HG03097 (cell line): ENCODE measurements around the gene RBM47.
A peak's percentile ranks its signal among the peaks of the same experiment; 100 is the strongest.
"Not testable (repeated sequence)": the region's sequence is repeated elsewhere in the genome, so short reads cannot be mapped to it uniquely, and the experiment has no call there.

Source experiments
- ATAC-seq: cut with Tn5 transposase; IDR thresholded peaks from one replicate; pipeline ENCODE4 v1.9.1; 2021; ENCODE audit not compliant: unreplicated experiment, low FRiP score

The RBM47 gene

GRCh38 chr4:40421839-40422708 is 207.6 kb downstream of the RBM47 start:
- ATAC-seq, result no peak

- no peak for ATAC-seq
Observed at GRCh38 chr4:40419231-40419912, 210.3 kb downstream of the RBM47 start.

DNA sequence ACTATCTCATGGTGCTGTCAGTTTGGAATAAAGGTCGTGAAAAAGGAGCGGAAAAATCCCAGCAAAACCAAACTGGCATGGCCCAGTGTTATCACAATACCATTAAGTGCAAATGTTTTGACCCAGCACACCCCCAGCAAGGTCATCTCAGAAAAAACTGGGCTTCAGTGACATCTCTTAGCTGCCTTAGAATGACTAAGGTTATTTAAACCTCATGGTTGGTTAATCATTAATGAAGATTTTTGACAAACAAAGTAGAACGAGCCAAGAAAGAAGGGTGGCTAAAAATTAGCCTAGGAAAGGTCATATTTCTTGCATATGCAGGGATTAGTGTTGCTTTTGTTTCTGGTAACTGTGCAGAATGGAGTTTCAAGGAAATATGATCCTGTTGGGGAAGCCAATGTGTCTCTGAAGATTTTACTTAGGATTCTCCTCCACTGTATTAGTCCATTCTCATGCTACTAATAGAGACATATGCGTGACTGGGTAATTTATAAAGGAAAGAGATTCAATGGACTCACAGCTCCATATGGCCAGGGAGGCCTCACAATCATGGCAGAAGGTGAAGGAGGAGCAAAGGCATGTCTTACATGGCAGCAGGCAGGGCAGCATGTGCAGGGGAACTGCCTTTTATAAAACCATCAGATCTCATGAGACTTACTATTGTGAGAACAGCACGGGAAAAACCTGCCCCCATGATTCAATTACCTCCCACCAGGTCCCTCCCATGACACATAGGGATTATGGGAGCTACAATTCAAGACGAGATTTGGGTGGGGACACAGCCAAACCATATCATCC is 211.0 kb downstream of the RBM47 start:
- peak; percentile 53 for ATAC-seq

DNA sequence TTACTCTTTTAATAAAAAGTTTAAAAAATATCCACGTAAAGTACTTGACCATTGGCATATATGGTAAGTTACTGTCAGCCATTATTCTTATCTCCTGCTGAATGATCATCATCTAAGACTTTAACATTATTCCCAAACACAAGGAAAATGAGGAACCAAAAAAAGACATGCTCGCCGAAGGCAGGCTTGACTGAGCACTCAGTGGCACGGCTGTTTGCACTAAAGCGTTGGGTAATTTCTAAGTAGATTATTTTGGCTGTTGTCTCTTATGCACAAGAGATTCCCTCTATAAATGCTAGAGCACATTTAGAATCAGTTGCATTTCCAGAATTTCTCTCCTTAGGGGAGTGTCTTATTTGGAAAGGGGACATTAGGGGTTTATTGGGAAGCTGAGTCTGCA is 211.7 kb downstream of the RBM47 start:
- no peak for ATAC-seq

DNA sequence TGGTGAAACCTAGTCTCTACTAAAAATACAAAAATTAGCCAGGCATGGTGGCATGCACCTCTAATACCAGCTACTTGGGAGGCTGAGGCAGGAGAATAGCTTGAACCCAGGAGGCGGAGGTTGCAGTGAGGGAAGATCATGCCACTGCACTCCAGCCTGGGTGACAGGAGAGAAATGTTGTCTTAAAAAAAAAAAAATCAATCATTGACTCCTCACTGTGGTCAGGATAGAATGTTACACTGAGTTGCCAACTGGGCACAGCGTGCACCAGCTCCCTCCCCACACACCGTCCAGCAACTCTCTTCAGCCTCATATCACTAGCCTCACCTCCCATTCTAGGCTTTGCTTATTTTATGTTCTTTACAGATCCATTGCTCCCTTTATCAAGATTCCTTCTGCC is 215.0 kb downstream of the RBM47 start:
- ATAC-seq, result no peak

DNA sequence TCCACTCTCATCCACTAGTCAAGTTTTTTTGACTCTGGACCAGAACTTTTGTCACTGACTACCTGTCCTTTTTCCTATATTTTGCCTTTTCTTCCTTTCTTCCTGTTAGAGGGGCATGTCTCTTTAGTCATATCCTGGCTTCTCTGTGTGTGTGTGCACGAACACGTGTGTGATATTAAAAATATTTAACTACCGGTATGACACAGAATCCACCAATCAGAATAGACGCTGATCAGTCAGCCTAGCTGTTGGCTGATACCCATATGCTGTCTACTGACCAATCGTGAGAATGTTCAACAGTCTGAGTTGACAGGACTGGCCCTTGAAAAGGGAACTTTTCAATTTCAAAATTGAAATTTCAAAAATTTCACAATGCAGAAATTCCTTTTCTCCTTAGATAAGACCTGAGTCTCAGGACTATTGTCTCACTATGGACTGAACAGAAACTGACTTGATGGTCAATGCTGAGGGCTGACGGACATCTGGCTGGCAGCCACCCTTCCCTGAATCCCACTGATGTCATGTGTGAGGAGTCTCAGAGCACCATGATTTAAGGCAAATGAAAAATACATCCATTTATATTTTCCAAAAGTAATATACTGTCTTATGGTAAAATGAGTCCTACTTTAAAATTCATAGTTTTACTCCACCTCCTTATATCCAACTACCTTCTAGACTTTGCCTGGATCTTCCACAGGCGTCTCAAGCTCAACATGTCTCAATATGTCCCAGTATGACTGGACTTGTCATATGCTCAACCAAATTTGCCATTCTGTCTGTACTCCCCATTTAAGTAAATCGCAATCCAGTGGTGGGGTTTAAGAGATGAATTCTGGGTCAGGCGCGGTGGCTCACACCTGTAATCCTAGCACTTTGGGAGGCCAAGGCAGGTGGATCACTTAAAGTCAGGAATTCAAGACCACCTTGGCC is 216.5 kb downstream of the RBM47 start:
- ATAC-seq, result no peak

DNA sequence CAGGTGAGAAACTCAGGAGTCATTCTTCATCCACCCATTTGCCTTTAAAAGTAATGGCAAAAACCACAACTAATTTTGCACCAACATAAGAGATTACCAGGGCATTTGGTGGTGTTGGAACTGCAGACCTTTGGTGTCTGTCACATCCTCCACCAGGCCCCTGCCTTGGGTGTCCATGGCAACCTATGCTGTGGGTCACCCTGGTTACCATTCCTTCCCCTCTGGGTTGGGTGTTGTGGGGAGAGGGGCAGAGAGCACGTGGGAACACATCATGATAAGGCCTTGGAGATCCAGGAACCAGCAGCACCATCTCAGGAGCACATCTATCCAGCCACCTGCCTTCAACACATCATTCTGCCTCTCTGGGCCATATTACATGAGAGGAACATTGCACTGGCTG is 217.3 kb downstream of the RBM47 start:
- no peak for ATAC-seq

DNA sequence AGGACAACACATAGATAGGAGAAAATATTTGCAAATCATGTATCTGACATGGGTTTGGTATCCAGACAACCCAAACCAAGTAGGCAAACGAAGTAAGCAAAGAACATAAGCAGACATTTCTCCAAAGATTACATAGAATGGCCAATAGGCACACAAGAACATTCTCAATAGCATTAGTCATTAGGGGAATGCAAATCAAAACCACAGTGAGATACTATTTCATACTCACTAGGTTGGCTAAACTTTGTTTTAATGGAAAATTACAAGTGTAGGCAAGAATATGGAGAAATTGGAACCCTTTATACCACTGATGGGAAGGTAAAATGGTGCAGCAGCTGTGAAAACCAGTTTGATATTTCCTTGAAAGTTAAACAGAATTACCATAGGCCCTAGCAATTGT is 219.8 kb downstream of the RBM47 start:
- no peak for ATAC-seq

DNA sequence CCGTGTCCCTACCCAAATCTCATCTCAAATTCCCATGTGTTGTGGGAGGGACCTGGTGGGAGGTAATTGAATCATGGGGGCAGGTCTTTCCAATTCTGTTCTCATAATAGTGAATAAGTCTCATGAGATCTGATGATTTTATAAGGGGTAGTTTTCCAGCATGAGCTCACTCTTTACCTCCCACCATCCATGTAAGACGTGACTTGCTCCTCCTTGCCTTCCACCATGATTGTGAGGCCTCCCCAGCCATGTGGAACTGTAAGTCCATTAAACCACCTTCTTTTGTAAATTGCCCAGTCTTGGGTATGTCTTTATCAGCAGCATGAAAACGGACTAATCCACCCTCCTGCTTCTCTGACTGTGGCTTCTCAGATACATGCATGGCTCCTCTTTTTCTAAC is 222.2 kb downstream of the RBM47 start:
- not testable (repeated sequence) for ATAC-seq

DNA sequence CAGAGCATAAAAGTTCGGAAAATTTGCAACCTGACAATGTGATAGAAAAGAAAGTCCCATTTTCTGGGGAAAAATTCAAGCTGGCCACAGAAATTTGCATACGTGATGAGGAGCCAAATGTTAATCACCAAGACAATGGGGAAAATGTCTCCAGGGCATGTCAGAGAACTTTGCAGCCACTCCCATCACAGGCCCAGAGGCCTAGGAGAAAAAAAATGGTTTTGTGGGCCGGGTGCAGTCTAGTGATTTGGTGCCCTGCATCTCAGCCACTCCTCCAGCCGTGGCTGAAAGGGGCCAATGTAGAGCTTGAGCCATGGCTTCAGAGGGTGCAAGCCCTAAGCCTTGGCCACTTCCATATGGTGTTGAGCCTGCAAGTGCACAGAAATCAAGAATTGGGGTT is 223.3 kb downstream of the RBM47 start:
- no peak for ATAC-seq

DNA sequence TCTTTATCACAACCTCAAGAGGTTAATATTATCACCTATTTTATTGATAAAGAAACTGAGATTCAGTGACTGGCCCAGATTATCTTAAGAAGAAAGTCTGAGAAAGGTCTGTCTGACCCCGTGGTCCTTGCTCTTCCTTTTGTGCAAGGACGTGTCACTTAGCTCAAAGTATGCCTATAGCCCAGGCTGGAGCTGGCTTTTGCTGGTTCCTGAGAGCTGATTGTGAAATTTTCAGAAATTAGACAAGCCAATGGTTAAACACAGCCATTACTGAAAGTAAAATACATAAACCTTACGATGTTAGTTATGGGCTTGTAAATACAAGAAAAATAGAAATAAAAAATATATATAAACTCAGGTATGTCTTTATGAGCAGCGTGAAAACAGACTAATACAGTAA is 224.5 kb downstream of the RBM47 start:
- ATAC-seq, result no peak

- no peak for ATAC-seq
Observed at GRCh38 chr4:40403081-40403480, 226.6 kb downstream of the RBM47 start.

DNA sequence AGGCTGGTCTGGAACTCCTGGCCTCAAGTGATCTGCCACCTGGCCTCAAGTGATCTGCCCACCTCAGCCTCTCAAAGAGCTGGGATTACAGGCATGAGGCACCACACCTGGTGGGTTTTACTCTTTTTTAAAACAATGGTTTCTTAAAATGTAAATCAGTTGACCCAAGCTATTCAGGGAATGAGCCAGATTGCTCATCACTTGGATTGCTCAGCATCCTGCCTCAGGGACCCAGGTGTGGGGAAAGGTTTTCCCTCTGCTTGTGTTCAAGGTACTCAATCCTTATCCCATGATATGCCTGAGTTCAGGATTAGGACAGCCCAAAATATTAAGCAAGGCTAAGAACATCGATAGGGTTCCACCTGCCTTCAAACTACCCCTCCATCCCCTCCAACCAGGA is 227.1 kb downstream of the RBM47 start:
- ATAC-seq, result no peak

- ATAC-seq, result no peak
Observed at GRCh38 chr4:40401631-40402030, 228.0 kb downstream of the RBM47 start.

DNA sequence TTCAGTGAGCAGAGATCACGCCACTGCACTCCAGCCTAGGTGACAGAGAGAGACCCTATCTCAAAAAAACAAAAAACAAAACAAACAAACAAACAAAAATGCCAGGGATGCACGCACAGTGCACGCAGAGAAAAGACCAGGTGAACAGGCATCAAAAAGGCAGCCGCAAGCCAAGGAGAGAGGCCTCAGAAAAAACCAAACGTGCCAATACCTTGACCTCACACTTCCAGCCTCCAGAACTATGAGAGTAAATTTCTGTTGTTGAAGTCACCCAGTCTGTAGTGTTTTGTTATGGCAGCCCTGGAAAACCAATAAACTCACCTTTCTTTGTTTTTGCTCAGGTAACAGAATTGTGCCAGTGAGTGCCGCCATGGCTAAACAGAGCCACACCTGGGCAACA is 228.6 kb downstream of the RBM47 start:
- ATAC-seq, result no peak

GRCh38 chr4:40399578-40399977 is 230.1 kb downstream of the RBM47 start:
- no peak for ATAC-seq

GRCh38 chr4:40395908-40396793 is 233.5 kb downstream of the RBM47 start:
- ATAC-seq, result no peak

DNA sequence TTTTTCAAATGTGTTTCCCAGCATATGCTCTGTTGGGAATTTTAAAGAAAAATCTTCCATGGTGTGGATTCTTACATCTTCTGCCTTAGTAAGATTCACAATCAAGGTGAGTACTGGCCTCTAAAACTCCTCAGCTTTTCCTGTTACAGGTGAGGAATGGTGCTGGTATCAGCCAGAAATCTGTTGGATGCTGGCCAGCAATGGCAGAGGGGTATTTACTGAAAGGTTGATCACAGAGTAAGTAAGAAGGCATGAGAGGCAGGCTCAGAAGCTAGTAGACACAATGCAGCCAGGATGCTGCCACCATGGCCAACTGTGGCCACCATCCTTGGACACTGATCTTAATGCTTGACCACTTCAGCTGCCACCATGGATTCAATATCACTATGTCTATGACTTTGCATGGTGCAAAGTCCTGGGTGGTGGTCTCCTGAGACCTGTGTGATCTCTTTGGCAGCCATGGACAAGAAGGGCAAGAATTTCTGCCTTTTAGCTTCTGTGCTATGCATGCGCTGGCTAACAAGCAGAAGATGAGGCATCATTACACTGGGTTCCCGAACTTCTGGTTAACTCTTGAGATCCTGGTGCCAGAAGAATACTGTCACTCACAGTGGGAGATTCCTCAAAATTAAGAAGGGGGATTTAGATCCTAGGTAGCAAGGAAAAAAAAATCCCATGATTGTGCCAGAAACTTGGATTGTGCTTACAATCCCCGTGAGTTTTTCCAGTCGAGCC is 234.3 kb downstream of the RBM47 start:
- no peak for ATAC-seq

DNA sequence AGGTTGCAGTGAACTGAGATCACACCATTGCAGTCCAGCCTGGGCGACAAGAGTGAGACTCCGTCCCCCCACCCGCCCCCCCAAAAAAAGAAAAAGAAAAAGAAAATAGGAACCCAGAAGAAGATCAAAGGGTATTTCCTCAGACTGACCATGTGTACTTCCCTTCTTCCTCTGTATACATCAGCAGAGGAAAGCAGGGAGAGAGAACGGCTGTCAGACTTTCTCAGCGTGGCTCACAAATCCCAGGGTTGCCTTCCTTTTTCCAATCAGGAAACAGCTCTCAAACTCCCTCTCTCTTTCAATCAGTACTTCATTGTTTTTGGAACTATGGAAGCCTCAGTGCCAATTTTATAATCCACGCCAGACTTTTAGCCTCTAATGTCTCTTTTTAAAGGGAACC is 235.4 kb downstream of the RBM47 start:
- ATAC-seq, result no peak
